ENCODE measurements around the gene FBXL16. TPM values are rescaled to one million over a fixed set of nuclear protein-coding genes. Genes with fewer than 3 reads are reported as not detected.

The FBXL16 gene
- total and polyA plus RNA-seq, 2 of the 13 experiments (the other 11 are each of a cell fraction or from before 2014, with no cell fraction given), result 0.22 to 2.0 TPM

DNA sequence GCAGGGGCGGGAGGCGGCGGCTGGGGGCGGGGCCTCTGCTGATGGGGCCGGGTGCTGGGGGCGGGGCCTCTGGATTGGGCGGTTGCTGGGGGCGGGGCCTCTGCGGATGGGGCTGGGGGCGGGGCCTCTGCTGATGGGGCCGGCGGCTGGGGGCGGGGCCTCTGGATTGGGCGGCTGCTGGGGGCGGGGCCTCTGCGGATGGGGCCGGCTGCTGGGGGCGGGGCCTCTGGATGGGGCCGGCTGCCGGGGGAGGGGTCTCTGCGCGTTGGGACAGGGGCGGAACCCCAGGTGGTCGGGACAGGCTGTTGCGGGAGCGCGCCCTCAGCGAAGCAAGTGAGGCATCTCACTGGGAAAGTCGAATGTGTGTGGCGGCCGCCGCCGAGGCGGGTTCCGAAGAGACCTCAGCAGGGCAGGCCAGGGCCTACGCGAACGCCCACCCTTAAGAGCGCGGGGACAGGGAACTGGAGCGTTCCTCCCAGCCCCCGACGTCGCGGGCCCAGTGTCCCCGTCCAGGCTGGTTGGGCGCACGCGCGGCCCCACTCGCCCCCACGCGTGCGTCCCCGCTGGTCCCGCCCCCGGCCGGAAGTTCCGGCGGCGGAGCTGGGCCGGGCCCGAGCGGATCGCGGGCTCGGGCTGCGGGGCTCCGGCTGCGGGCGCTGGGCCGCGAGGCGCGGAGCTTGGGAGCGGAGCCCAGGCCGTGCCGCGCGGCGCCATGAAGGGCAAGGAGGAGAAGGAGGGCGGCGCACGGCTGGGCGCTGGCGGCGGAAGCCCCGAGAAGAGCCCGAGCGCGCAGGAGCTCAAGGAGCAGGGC is 25.6 kb downstream of the FBXL16 start, which contains the start of gene STUB1 (continued):
- TF ChIP-seq KLF12 (CRISPR knock-in tag; IDR thresholded peaks at IDR 0.05; ENCODE audit: borderline replicate concordance) (0 out of 2 replicates have a peak, but pooled peaks have one; percentile 46), ZNF543 (CRISPR knock-in tag; IDR thresholded peaks at IDR 0.05) (0 out of 2 replicates have a peak, but pooled peaks have one; percentile 4), REXO4 (CRISPR knock-in tag; IDR thresholded peaks at IDR 0.05; ENCODE audit: borderline replicate concordance) (no peak), RFXAP (CRISPR knock-in tag; IDR thresholded peaks at IDR 0.05; ENCODE audit: borderline replicate concordance) (peak; percentile 51; the same call in 1 of the 2 replicates), MTA1 (CRISPR knock-in tag; IDR thresholded peaks at IDR 0.05; ENCODE audit: borderline replicate concordance) (no peak), ZNF562 (CRISPR knock-in tag; IDR thresholded peaks at IDR 0.05; ENCODE audit: borderline replicate concordance) (no peak), ZNF549 (CRISPR knock-in tag; IDR thresholded peaks at IDR 0.05) (no peak), MXI1 (IDR thresholded peaks at IDR 0.05; ENCODE audit: borderline replicate concordance, low read depth, low read length) (peak; percentile 63; the same call in 1 of the 3 replicates), NFIB (CRISPR knock-in tag; IDR thresholded peaks at IDR 0.05; ENCODE audit: borderline replicate concordance) (no peak), PCBP1 (IDR thresholded peaks at IDR 0.05; ENCODE audit: borderline replicate concordance, low read depth, low read length) (no peak)
- TF ChIP-seq, protein P1, sequence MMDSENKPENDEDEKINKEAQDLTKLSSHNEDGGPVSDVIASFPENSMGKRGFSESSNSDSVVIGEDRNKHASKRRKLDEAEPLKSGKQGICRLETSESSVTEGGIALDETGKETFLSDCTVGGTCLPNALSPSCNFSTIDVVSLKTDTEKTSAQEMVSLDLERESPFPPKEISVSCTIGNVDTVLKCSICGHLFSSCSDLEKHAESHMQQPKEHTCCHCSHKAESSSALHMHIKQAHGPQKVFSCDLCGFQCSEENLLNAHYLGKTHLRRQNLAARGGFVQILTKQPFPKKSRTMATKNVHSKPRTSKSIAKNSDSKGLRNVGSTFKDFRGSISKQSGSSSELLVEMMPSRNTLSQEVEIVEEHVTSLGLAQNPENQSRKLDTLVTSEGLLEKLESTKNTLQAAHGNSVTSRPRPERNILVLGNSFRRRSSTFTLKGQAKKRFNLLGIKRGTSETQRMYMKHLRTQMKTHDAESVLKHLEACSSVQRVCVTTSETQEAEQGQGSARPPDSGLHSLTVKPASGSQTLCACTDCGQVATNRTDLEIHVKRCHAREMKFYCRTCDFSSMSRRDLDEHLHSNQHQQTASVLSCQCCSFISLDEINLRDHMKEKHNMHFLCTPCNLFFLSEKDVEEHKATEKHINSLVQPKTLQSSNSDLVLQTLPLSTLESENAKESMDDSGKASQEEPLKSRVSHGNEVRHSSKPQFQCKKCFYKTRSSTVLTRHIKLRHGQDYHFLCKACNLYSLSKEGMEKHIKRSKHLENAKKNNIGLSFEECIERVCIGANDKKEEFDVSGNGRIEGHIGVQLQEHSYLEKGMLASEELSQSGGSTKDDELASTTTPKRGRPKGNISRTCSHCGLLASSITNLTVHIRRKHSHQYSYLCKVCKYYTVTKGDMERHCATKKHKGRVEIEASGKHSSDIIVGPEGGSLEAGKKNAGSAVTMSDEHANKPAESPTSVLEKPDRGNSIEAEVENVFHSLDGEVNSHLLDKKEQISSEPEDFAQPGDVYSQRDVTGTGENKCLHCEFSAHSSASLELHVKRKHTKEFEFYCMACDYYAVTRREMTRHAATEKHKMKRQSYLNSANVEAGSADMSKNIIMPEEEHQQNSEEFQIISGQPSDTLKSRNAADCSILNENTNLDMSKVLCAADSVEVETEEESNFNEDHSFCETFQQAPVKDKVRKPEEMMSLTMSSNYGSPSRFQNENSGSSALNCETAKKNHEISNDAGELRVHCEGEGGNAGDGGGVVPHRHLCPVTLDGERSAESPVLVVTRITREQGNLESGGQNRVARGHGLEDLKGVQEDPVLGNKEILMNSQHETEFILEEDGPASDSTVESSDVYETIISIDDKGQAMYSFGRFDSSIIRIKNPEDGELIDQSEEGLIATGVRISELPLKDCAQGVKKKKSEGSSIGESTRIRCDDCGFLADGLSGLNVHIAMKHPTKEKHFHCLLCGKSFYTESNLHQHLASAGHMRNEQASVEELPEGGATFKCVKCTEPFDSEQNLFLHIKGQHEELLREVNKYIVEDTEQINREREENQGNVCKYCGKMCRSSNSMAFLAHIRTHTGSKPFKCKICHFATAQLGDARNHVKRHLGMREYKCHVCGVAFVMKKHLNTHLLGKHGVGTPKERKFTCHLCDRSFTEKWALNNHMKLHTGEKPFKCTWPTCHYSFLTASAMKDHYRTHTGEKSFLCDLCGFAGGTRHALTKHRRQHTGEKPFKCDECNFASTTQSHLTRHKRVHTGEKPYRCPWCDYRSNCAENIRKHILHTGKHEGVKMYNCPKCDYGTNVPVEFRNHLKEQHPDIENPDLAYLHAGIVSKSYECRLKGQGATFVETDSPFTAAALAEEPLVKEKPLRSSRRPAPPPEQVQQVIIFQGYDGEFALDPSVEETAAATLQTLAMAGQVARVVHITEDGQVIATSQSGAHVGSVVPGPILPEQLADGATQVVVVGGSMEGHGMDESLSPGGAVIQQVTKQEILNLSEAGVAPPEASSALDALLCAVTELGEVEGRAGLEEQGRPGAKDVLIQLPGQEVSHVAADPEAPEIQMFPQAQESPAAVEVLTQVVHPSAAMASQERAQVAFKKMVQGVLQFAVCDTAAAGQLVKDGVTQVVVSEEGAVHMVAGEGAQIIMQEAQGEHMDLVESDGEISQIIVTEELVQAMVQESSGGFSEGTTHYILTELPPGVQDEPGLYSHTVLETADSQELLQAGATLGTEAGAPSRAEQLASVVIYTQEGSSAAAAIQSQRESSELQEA (CRISPR knock-in tag; IDR thresholded peaks at IDR 0.05; ENCODE audit: not compliant biosample characterization), result no peak
- TF ChIP-seq, protein P2, sequence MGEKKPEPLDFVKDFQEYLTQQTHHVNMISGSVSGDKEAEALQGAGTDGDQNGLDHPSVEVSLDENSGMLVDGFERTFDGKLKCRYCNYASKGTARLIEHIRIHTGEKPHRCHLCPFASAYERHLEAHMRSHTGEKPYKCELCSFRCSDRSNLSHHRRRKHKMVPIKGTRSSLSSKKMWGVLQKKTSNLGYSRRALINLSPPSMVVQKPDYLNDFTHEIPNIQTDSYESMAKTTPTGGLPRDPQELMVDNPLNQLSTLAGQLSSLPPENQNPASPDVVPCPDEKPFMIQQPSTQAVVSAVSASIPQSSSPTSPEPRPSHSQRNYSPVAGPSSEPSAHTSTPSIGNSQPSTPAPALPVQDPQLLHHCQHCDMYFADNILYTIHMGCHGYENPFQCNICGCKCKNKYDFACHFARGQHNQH (CRISPR knock-in tag; IDR thresholded peaks at IDR 0.05), result no peak
- TF ChIP-seq, protein P3, sequence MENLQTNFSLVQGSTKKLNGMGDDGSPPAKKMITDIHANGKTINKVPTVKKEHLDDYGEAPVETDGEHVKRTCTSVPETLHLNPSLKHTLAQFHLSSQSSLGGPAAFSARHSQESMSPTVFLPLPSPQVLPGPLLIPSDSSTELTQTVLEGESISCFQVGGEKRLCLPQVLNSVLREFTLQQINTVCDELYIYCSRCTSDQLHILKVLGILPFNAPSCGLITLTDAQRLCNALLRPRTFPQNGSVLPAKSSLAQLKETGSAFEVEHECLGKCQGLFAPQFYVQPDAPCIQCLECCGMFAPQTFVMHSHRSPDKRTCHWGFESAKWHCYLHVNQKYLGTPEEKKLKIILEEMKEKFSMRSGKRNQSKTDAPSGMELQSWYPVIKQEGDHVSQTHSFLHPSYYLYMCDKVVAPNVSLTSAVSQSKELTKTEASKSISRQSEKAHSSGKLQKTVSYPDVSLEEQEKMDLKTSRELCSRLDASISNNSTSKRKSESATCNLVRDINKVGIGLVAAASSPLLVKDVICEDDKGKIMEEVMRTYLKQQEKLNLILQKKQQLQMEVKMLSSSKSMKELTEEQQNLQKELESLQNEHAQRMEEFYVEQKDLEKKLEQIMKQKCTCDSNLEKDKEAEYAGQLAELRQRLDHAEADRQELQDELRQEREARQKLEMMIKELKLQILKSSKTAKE (CRISPR knock-in tag; IDR thresholded peaks at IDR 0.05; ENCODE audit: borderline replicate concordance), result no peak
- TF ChIP-seq, protein P4, sequence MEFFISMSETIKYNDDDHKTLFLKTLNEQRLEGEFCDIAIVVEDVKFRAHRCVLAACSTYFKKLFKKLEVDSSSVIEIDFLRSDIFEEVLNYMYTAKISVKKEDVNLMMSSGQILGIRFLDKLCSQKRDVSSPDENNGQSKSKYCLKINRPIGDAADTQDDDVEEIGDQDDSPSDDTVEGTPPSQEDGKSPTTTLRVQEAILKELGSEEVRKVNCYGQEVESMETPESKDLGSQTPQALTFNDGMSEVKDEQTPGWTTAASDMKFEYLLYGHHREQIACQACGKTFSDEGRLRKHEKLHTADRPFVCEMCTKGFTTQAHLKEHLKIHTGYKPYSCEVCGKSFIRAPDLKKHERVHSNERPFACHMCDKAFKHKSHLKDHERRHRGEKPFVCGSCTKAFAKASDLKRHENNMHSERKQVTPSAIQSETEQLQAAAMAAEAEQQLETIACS (CRISPR knock-in tag; IDR thresholded peaks at IDR 0.05), result peak; percentile 70; the same call in 1 of the 2 replicates
- TF ChIP-seq, protein P5, sequence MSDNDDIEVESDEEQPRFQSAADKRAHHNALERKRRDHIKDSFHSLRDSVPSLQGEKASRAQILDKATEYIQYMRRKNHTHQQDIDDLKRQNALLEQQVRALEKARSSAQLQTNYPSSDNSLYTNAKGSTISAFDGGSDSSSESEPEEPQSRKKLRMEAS (IDR thresholded peaks at IDR 0.05), result peak; percentile 80
